Trophoblast cell (in vitro differentiated cells and primary cell): ENCODE data around the gene C11orf68.

Experiments
- DNase-seq, 2 donors: peaks; one replicate each; pipeline ENCODE4 v3.0.0-alpha.2; 2016
- H2AFZ ChIP-seq: 2 replicates; pipeline ENCODE4 v1.6.1; 2013; ENCODE audit warnings: low read length, moderate library complexity, mild to moderate bottlenecking; ENCODE audit not compliant: insufficient read depth, poor library complexity
- H2AK5ac ChIP-seq: 2 replicates; pipeline ENCODE4 v1.6.1; 2013; ENCODE audit warnings: mild to moderate bottlenecking, low read length
- H2BK120ac ChIP-seq: 2 replicates; pipeline ENCODE4 v1.6.1; 2013; ENCODE audit warnings: low read length, mild to moderate bottlenecking, moderate library complexity; ENCODE audit not compliant: insufficient read depth, poor library complexity
- H2BK12ac ChIP-seq: 2 replicates; pipeline ENCODE4 v1.6.1; 2013; ENCODE audit warnings: mild to moderate bottlenecking, low read length, moderate library complexity
- H2BK5ac ChIP-seq: 2 replicates; pipeline ENCODE4 v1.6.1; 2013; ENCODE audit warnings: low read length, low read depth, moderate library complexity, mild to moderate bottlenecking; ENCODE audit not compliant: poor library complexity
- H3K14ac ChIP-seq: 2 replicates; pipeline ENCODE4 v1.6.1; 2013; ENCODE audit warnings: mild to moderate bottlenecking, low read length
- H3K18ac ChIP-seq: 2 replicates; pipeline ENCODE4 v1.6.1; 2013; ENCODE audit warnings: mild to moderate bottlenecking, low read length
- H3K23ac ChIP-seq: 2 replicates; pipeline ENCODE4 v1.6.1; 2013; ENCODE audit warnings: low read length
- H3K27ac ChIP-seq: 2 replicates; pipeline ENCODE4 v1.5.1; 2013; ENCODE audit warnings: low read depth, mild to moderate bottlenecking, inconsistent platforms, low read length, moderate library complexity
- H3K27me3 ChIP-seq: 2 replicates; pipeline ENCODE4 v1.6.1; 2013; ENCODE audit warnings: inconsistent platforms, mild to moderate bottlenecking, low read length, moderate library complexity; ENCODE audit not compliant: insufficient read depth
- H3K36me3 ChIP-seq, 2 experiments: 1 replicate in 1 of 2; 2 replicates in 1 of 2; pipeline ENCODE4 v1.6.1; 2013; ENCODE audit warnings: low read length in 2 of 2, mild to moderate bottlenecking in 2 of 2, moderate library complexity in 1 of 2; ENCODE audit not compliant: insufficient read depth in 2 of 2, control insufficient read depth in 1 of 2
- H3K4ac ChIP-seq: 2 replicates; pipeline ENCODE4 v1.6.1; 2013; ENCODE audit warnings: low read depth, mild to moderate bottlenecking, low read length, moderate library complexity
- H3K4me1 ChIP-seq, 2 experiments: 1 replicate in 1 of 2; 2 replicates in 1 of 2; pipeline ENCODE4 v1.6.1; 2013; ENCODE audit warnings: low read length in 2 of 2, mild to moderate bottlenecking in 2 of 2, moderate library complexity in 1 of 2; ENCODE audit not compliant: insufficient read depth in 2 of 2, control insufficient read depth in 1 of 2
- H3K4me2 ChIP-seq: 2 replicates; pipeline ENCODE4 v1.6.1; 2013; ENCODE audit warnings: inconsistent platforms, mild to moderate bottlenecking, low read length, moderate library complexity
- H3K4me3 ChIP-seq: 2 replicates; pipeline ENCODE4 v1.5.1; 2013; ENCODE audit warnings: mild to moderate bottlenecking, low read depth, low read length, inconsistent platforms
- H3K79me1 ChIP-seq: one replicate; pipeline ENCODE4 v1.6.1; 2013; ENCODE audit warnings: low read length
- H3K79me2 ChIP-seq: 2 replicates; pipeline ENCODE4 v1.6.1; 2013; ENCODE audit warnings: low read length, mild to moderate bottlenecking; ENCODE audit not compliant: control insufficient read depth, insufficient read depth, poor library complexity
- H3K9ac ChIP-seq: 2 replicates; pipeline ENCODE4 v1.6.1; 2013; ENCODE audit warnings: mild to moderate bottlenecking, low read length
- H3K9me3 ChIP-seq: 2 replicates; pipeline ENCODE4 v1.6.1; 2013; ENCODE audit warnings: low read depth, mild to moderate bottlenecking, control low read depth, inconsistent platforms, low read length; ENCODE audit not compliant: insufficient read depth
- H4K12ac ChIP-seq: 2 replicates; pipeline ENCODE4 v1.6.1; 2013; ENCODE audit warnings: low read depth, mild to moderate bottlenecking, low read length, moderate library complexity
- H4K8ac ChIP-seq: 2 replicates; pipeline ENCODE4 v1.6.1; 2013; ENCODE audit warnings: low read depth, mild to moderate bottlenecking, low read length, moderate library complexity
- H4K91ac ChIP-seq: one replicate; pipeline ENCODE4 v1.6.1; 2013; ENCODE audit warnings: low read depth, mild to moderate bottlenecking, low read length, moderate library complexity
- WGBS: extraction: QIAGEN DNeasy Blood & Tissue Kit; methylation state at CpG from one replicate; pipeline ENCODE4 v1.1.7; 2013; ENCODE audit warnings: missing lambda C conversion rate; ENCODE audit not compliant: insufficient read length, insufficient coverage; ENCODE audit errors: extremely low coverage; 5-methylcytosine and 5-hydroxymethylcytosine counted together

Gene C11orf68

GRCh38 chr11:65921033-65921555, 2.2 kb upstream of the C11orf68 start:
- no peak overlapping the region for H3K23ac ChIP-seq
- no peak overlapping the region for H4K91ac ChIP-seq
- no peak overlapping the region for H4K8ac ChIP-seq
- H3K79me2 ChIP-seq, result peaks cover 10% of the 10 kb centered on the region
- no peak overlapping the region for H3K4me2 ChIP-seq
- no peak overlapping the region for H2AFZ ChIP-seq
- peaks cover 26 to 31% of the 10 kb centered on the region in 2 experiments for H3K36me3 ChIP-seq
- H3K9ac ChIP-seq, result no peak overlapping the region
- peaks cover 2% of the 10 kb centered on the region for H3K9me3 ChIP-seq
- WGBS, result no CpG with 5 or more reads among the region's 12 CpGs
- H3K4me3 ChIP-seq, result no peak overlapping the region
- H3K27ac ChIP-seq, result no peak overlapping the region
- peaks cover 9% of the 10 kb centered on the region for H3K79me1 ChIP-seq
- no peak overlapping the region for H3K4ac ChIP-seq
- no peaks in the 10 kb centered on the region for H3K27me3 ChIP-seq
- H4K12ac ChIP-seq, result no peak overlapping the region
- peaks cover 26 to 29% of the 10 kb centered on the region in 2 experiments for H3K4me1 ChIP-seq
- no peak overlapping the region for H2AK5ac ChIP-seq
- H2BK120ac ChIP-seq, result no peak overlapping the region
- no peak for DNase-seq
- H2BK12ac ChIP-seq, result no peak overlapping the region
- H3K18ac ChIP-seq, result no peak overlapping the region
- H2BK5ac ChIP-seq, result no peak overlapping the region
- H3K14ac ChIP-seq, result no peak overlapping the region

GRCh38 chr11:65920372-65920802, 1.5 kb upstream of the C11orf68 start:
- peak overlapping the region; percentile 11 for H3K18ac ChIP-seq
- no peak overlapping the region for H2AK5ac ChIP-seq
- H3K4ac ChIP-seq, result no peak overlapping the region
- peak overlapping the region; percentile 73 for H3K4me2 ChIP-seq
- H3K9ac ChIP-seq, result peak overlapping the region; percentile 18
- H2AFZ ChIP-seq, result no peak overlapping the region
- H4K8ac ChIP-seq, result no peak overlapping the region
- no peak overlapping the region for H3K23ac ChIP-seq
- H2BK12ac ChIP-seq, result no peak overlapping the region
- H3K79me2 ChIP-seq, result peaks cover 10% of the 10 kb centered on the region
- no peak overlapping the region for H4K12ac ChIP-seq
- no peaks in the 10 kb centered on the region for H3K27me3 ChIP-seq
- H3K79me1 ChIP-seq, result peaks cover 15% of the 10 kb centered on the region
- no CpG with 5 or more reads among the region's 15 CpGs for WGBS
- peaks cover 32 to 36% of the 10 kb centered on the region in 2 experiments for H3K4me1 ChIP-seq
- H2BK120ac ChIP-seq, result no peak overlapping the region
- peaks cover 26 to 31% of the 10 kb centered on the region in 2 experiments for H3K36me3 ChIP-seq
- no peak overlapping the region for H4K91ac ChIP-seq
- no peak for DNase-seq
- H3K14ac ChIP-seq, result peak overlapping the region; percentile 35
- H3K9me3 ChIP-seq, result peaks cover 2% of the 10 kb centered on the region
- peak overlapping the region; percentile 92 for H3K4me3 ChIP-seq
- H2BK5ac ChIP-seq, result no peak overlapping the region
- no peak overlapping the region for H3K27ac ChIP-seq

GRCh38 chr11:65919573-65920371, 910 bp upstream of the C11orf68 start:
- Histone ChIP-seq H2AK5ac (no peak overlapping the region), H3K79me2 (peaks cover 10% of the 10 kb centered on the region), H2BK5ac (peak overlapping the region; percentile 33), H3K27ac (peak overlapping the region; percentile 35), H3K4me2 (peak overlapping the region; percentile 73), H3K4ac (peak overlapping the region; percentile 58), H3K4me1 (peaks cover 38 to 42% of the 10 kb centered on the region in 2 experiments), H4K8ac (peak overlapping the region; percentile 78), H3K9ac (peak overlapping the region; percentile 82), H3K79me1 (peaks cover 19% of the 10 kb centered on the region), H4K91ac (peak overlapping the region; percentile 78), H4K12ac (no peak overlapping the region), H3K23ac (no peak overlapping the region), H3K4me3 (peak overlapping the region; percentile 92), H2BK12ac (no peak overlapping the region), H2BK120ac (peak overlapping the region; percentile 65), H3K9me3 (peaks cover 2% of the 10 kb centered on the region), H3K18ac (peak overlapping the region; percentile 84), H3K14ac (peak overlapping the region; percentile 71), H2AFZ (peak overlapping the region; percentile 0), H3K27me3 (no peaks in the 10 kb centered on the region), H3K36me3 (peaks cover 26 to 31% of the 10 kb centered on the region in 2 experiments)
- peak in 1 of 2 donors; percentile 36 for DNase-seq
- WGBS, result no CpG with 5 or more reads among the region's 60 CpGs

DNA sequence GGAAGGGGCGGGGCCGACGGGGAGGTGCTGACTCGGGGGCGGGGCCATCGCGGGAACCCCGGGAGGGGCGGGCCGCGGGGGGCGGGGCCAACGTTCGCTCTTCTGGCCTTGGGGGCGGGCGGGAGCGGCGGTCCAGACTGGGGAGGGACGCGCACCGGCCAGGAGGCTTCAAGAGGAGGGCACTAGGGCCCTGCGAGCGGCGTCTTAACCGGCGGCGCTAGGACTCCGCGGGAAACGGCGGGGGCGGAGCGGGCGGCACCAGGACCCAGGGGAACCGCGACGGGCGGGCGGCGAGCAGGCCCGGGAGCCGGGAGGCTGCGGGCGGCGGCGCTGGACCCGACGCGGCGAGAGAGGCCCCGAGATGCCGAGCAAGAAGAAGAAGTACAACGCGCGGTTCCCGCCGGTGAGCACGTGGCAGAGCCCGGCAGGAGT, 295 bp upstream of the C11orf68 start, which contains the start of gene DRAP1:
Gene DRAP1, plus strand, starts transcription at position 286 of the 432 bp plus-strand sequence. Its CDS starts 76 bp downstream, at position 362.
- Histone ChIP-seq H3K79me1 (peaks cover 19% of the 10 kb centered on the region), H2BK12ac (peak within 1 kb of the TSS; percentile 32), H4K91ac (peak within 1 kb of the TSS; percentile 95), H2BK5ac (peak within 1 kb of the TSS; percentile 81), H3K27me3 (no peaks in the 10 kb centered on the region), H4K12ac (peak within 1 kb of the TSS; percentile 95), H3K4me3 (peak within 1 kb of the TSS; percentile 92), H2AFZ (peak within 1 kb of the TSS; percentile 56), H2AK5ac (peak within 1 kb of the TSS; percentile 96), H3K27ac (peak within 1 kb of the TSS; percentile 71), H3K36me3 (peaks cover 26 to 31% of the 10 kb centered on the region in 2 experiments), H3K14ac (peak within 1 kb of the TSS; percentile 98), H3K18ac (peak within 1 kb of the TSS; percentile 99), H3K79me2 (peaks cover 10% of the 10 kb centered on the region), H3K4me1 (peaks cover 39 to 43% of the 10 kb centered on the region in 2 experiments), H3K9me3 (peaks cover 2% of the 10 kb centered on the region), H2BK120ac (peak within 1 kb of the TSS; percentile 93), H3K23ac (no peak within 1 kb of the TSS), H4K8ac (peak within 1 kb of the TSS; percentile 93), H3K4me2 (peak within 1 kb of the TSS; percentile 77), H3K4ac (peak within 1 kb of the TSS; percentile 88), H3K9ac (peak within 1 kb of the TSS; percentile 96)
- peak; percentile 98 to 99 for DNase-seq
- WGBS, result no CpG with 5 or more reads among the region's 59 CpGs
